ENCODE measurements around the gene COA7.

DNA sequence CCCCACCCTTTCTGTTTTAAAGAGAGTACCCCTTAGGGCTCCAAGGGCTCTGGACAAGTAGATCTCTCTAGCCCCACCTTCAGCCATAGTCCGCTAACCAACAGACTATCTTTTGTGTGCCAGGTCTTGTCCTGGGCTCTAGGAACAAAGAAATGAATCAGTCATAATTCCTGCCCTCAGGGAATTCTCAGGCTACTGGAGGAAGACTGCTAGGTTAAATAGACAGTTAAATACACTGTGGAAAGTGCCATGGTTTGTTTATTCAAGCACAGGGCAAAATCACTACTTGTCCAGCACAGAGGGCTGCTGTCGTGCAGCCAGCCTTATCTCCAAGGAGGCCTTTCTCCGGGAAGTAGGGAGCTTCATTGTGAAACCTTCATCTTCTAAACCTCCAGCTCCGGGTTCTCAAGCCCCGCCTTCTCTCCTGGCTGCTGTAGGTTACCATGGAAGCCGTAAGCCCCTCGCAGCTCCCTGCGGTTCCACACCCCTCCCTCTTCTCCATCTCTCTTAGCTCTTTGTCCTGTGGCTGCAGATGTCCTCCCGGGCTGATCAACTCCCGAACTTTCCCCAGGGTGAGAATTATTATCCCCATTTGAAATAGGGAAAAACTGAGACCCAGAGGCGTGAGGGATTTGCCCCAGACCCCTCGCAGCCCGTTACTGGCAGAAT lies 35.4 kb downstream of the COA7 start:
- no peak for TF ChIP-seq POLR2A (IDR thresholded peaks at IDR 0.05)
- TF ChIP-seq, protein P1, sequence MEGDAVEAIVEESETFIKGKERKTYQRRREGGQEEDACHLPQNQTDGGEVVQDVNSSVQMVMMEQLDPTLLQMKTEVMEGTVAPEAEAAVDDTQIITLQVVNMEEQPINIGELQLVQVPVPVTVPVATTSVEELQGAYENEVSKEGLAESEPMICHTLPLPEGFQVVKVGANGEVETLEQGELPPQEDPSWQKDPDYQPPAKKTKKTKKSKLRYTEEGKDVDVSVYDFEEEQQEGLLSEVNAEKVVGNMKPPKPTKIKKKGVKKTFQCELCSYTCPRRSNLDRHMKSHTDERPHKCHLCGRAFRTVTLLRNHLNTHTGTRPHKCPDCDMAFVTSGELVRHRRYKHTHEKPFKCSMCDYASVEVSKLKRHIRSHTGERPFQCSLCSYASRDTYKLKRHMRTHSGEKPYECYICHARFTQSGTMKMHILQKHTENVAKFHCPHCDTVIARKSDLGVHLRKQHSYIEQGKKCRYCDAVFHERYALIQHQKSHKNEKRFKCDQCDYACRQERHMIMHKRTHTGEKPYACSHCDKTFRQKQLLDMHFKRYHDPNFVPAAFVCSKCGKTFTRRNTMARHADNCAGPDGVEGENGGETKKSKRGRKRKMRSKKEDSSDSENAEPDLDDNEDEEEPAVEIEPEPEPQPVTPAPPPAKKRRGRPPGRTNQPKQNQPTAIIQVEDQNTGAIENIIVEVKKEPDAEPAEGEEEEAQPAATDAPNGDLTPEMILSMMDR (IDR thresholded peaks at IDR 0.05) = no peak

All from heart left ventricle (tissue), 13 donors.